Uterus (tissue), 2 donors: ENCODE results near the gene PCDHGA6.

ENCODE experiments used
- POLR2A ChIP-seq, 2 donors: fragments of 450-650 bp; IDR thresholded peaks; one replicate each; pipeline ENCODE4 v1.6.1; 2016; ENCODE audit warnings: antibody characterized with exemption in 2 of 2, mild to moderate bottlenecking in 1 of 2, moderate library complexity in 1 of 2
- TF ChIP-seq, protein P1 (sequence below), 4 experiments: fragments of 200-600 bp in 2 of 4; fragments of 450-650 bp in 2 of 4; sonication (generic) in 2 of 4; IDR thresholded peaks; one replicate each; pipeline ENCODE4 v1.5.1; 2016 to 2019; ENCODE audit warnings: antibody characterized with exemption in 4 of 4, mild to moderate bottlenecking in 2 of 4, moderate library complexity in 1 of 4

GRCh38 chr5:141384471-141385267, 11.0 kb downstream of the PCDHGA6 start:
- TF ChIP-seq POLR2A (IDR thresholded peaks at IDR 0.05) = no peak
- TF ChIP-seq, protein P1, sequence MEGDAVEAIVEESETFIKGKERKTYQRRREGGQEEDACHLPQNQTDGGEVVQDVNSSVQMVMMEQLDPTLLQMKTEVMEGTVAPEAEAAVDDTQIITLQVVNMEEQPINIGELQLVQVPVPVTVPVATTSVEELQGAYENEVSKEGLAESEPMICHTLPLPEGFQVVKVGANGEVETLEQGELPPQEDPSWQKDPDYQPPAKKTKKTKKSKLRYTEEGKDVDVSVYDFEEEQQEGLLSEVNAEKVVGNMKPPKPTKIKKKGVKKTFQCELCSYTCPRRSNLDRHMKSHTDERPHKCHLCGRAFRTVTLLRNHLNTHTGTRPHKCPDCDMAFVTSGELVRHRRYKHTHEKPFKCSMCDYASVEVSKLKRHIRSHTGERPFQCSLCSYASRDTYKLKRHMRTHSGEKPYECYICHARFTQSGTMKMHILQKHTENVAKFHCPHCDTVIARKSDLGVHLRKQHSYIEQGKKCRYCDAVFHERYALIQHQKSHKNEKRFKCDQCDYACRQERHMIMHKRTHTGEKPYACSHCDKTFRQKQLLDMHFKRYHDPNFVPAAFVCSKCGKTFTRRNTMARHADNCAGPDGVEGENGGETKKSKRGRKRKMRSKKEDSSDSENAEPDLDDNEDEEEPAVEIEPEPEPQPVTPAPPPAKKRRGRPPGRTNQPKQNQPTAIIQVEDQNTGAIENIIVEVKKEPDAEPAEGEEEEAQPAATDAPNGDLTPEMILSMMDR (IDR thresholded peaks at IDR 0.05) = no peak
